Measurements from ENCODE around the gene PTPRN2. TPM values are rescaled to one million over a fixed set of nuclear protein-coding genes. Genes with fewer than 3 reads are reported as not detected.
"Not testable (repeated sequence)": the region's sequence is repeated elsewhere in the genome, so short reads cannot be mapped to it uniquely, and the experiment has no call there.

PTPRN2 gene
- total and polyA plus RNA-seq, 2 experiments from 2014 or later: 0.28 TPM; not detected in 1

GRCh38 chr7:158216198-158216597 is 371.4 kb downstream of the PTPRN2 start:
- H3K36me3 ChIP-seq: no peaks in the 10 kb centered on the region
- TF ChIP-seq CTCF (IDR thresholded peaks at IDR 0.05; ENCODE audit: low read depth, low read length): no peak
- H3K4me3 ChIP-seq: no peak overlapping the region
- no peak for DNase-seq (ENCODE audit: low read depth in 1 of 2, low spot score in 1 of 2)
- H3K4me1 ChIP-seq (ENCODE audit: low read depth): no peaks in the 10 kb centered on the region
- no peaks in the 10 kb centered on the region for H3K9me3 ChIP-seq (ENCODE audit: low read depth)
- H3K27me3 ChIP-seq: no peaks in the 10 kb centered on the region
- no peak overlapping the region for H3K27ac ChIP-seq

GRCh38 chr7:158209435-158209834 is 378.2 kb downstream of the PTPRN2 start:
- no peak for DNase-seq (ENCODE audit: low read depth in 1 of 2, low spot score in 1 of 2)
- H3K9me3 ChIP-seq (ENCODE audit: low read depth): no peaks in the 10 kb centered on the region
- no peak overlapping the region for H3K27ac ChIP-seq
- H3K4me3 ChIP-seq: no peak overlapping the region
- H3K4me1 ChIP-seq (ENCODE audit: low read depth): no peaks in the 10 kb centered on the region
- TF ChIP-seq CTCF (IDR thresholded peaks at IDR 0.05; ENCODE audit: low read depth, low read length): no peak
- H3K27me3 ChIP-seq: no peaks in the 10 kb centered on the region
- H3K36me3 ChIP-seq: no peaks in the 10 kb centered on the region

GRCh38 chr7:158206341-158206740 is 381.3 kb downstream of the PTPRN2 start:
- no peaks in the 10 kb centered on the region for H3K4me1 ChIP-seq (ENCODE audit: low read depth)
- TF ChIP-seq CTCF (IDR thresholded peaks at IDR 0.05; ENCODE audit: low read depth, low read length): no peak
- no peaks in the 10 kb centered on the region for H3K36me3 ChIP-seq
- H3K27ac ChIP-seq: no peak overlapping the region
- H3K27me3 ChIP-seq: no peaks in the 10 kb centered on the region
- DNase-seq (ENCODE audit: low read depth in 1 of 2, low spot score in 1 of 2): no peak
- H3K9me3 ChIP-seq (ENCODE audit: low read depth): no peaks in the 10 kb centered on the region
- no peak overlapping the region for H3K4me3 ChIP-seq

GRCh38 chr7:158204453-158204852 is 383.2 kb downstream of the PTPRN2 start:
- no peaks in the 10 kb centered on the region for H3K9me3 ChIP-seq (ENCODE audit: low read depth)
- H3K27ac ChIP-seq: no peak overlapping the region
- no peak for DNase-seq (ENCODE audit: low read depth in 1 of 2, low spot score in 1 of 2)
- no peaks in the 10 kb centered on the region for H3K27me3 ChIP-seq
- H3K4me1 ChIP-seq (ENCODE audit: low read depth): no peaks in the 10 kb centered on the region
- H3K36me3 ChIP-seq: no peaks in the 10 kb centered on the region
- no peak for TF ChIP-seq CTCF (IDR thresholded peaks at IDR 0.05; ENCODE audit: low read depth, low read length)
- no peak overlapping the region for H3K4me3 ChIP-seq

- H3K27ac ChIP-seq; DNase-seq (ENCODE audit: low read depth in 1 of 2, low spot score in 1 of 2); H3K27me3 ChIP-seq; H3K4me1 ChIP-seq (ENCODE audit: low read depth); H3K4me3 ChIP-seq; H3K36me3 ChIP-seq; H3K9me3 ChIP-seq (ENCODE audit: low read depth): not testable (repeated sequence)
Observed at GRCh38 chr7:158203948-158204347, 383.7 kb downstream of the PTPRN2 start.

- Histone ChIP-seq H3K27ac (no peak overlapping the region), H3K27me3 (no peaks in the 10 kb centered on the region), H3K36me3 (no peaks in the 10 kb centered on the region), H3K9me3 (ENCODE audit: low read depth) (no peaks in the 10 kb centered on the region), H3K4me1 (ENCODE audit: low read depth) (no peaks in the 10 kb centered on the region), H3K4me3 (no peak overlapping the region)
- no peak for DNase-seq (ENCODE audit: low read depth in 1 of 2, low spot score in 1 of 2)
- no peak for TF ChIP-seq CTCF (IDR thresholded peaks at IDR 0.05; ENCODE audit: low read depth, low read length)
Observed at GRCh38 chr7:158194365-158194900, 393.2 kb downstream of the PTPRN2 start.

Data from cardiac muscle cell (in vitro differentiated cells and primary cell).